NCI-H2227 (cell line): ENCODE measurements around the gene MINDY1.

Experiments used
- DNase-seq: peaks from one replicate; lab custom pipeline; 2025; ENCODE audit not compliant: unreplicated experiment; lab: John Stamatoyannopoulos, UW

Gene MINDY1

DNA sequence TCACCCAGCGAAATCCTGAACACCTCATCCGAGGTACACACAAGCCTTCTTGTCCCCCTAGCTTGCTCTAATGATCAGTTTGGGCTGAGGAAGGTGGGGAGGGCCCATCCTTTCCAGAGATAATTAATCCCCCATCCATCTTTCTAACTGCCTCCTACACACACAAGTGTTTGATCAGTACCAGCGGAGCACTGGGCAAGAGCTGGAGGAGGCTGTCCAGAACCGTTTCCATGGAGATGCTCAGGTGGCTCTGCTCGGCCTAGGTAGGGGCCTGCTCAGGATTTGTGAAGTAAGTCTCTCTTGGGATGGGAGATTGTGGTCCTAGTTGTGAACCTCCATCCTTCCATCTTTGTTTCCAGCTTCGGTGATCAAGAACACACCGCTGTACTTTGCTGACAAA lies 18.8 kb downstream of the MINDY1 start:
- DNase-seq = peak; percentile 14

DNA sequence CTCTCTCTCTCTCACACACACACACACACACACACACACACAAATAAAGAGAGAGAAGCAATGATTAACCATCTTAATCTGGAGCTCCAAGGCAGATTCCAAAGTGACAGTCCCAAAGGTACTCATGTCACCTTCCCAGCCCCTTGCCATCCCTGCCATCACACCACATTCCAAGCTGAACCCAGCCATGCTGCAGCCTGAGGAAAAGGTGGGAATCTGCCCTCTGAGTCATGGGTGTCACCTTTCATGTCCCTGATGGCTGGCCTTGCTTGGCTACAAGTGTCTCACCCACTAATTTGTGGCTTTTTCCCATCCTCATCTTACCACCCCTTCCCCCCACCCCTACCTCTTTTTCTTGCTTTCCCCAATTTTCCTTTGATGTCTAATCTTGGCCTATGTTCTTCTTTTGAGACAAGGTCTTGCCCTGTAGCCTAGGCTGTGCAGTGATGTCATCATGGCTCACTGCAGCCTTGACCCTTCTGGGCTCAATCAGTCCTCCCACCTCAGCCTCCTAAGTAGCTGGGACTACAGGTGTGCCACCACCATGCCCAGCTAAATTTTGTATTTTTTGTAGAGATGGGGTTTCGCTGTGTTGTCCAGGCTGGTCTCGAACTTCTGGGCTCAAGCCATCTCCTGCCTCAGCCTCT lies 21.4 kb downstream of the MINDY1 start:
- no peak for DNase-seq

DNA sequence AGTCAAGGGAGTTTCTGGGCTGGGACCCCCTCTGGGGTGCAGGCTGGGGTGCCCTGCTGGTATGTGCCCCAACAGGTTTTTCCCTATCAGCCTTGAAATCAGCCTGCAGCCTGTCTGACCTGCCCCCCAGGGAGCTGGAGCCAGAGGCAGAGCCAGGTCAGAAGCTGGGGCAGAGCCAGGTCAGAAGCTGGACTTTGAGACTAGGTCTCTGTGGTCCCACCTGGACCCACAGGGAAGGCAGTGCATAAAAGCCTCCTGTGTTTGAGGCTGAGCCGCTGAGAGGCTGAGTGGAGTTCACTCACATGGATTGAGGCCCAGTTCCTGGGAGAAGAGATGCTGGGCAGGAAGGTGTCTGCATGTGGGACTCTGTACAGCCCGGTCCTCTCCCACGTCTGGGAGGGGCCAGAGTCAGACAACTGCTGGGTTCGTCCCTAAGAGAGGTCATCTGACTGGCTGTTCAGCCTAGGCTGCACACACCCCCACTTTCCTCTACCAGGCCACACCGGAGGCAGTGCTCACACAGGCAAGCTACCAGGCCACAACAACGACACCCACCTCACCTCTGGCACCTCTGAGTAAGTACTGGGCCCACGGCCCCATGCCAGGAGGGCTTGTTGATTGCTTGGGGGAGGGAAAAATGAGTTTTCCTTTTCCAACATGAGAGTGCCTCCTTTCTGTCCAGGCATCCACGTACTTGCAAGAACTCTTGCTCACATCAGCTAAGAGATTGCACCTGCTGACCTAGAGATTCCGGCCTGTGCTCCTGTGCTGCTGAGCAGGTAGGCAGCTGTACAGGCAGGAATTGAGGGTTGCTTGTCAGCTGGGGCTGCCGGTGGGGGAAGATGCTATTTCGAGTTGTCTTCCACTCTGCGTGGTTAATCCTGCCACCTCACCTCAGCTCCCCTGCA lies 24.6 kb downstream of the MINDY1 start, which contains the start of gene ANXA9:
Gene ANXA9 (plus strand): TSS at position 488 of the 908 bp plus-strand sequence. CDS start 814 bp downstream, outside the sequence.
- DNase-seq = peak; percentile 26

DNA sequence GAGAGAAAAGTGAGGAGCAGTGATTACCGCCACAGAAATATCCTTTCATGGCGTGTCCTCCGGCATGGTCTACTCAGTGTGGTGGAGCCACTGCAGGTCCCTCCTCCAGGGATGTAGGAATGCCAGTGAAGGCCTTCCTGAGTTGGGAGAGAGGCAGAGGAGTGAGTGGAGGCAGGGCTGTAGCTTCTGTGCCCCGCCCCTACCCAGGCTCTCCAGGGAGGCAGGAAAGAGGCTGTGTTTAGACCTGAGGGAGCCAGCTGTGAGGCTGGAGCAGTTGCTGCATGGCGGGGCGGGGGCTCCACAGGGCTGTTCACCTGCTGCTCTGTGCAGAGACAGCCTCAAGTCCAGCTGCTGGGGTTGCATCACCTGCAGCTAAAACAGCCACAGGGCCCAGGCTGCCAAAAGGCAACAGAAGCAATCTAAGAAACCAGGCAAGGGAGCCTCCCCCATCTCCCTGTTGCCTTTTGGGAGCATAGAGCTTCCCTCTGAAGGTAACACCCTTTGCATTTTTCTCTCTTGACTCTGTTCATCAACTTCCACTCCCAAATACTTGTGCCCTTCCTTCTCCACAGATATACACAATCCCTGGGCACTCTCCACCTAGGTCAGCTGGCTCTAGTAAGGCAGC lies 25.4 kb downstream of the MINDY1 start:
- DNase-seq = peak; percentile 74

DNA sequence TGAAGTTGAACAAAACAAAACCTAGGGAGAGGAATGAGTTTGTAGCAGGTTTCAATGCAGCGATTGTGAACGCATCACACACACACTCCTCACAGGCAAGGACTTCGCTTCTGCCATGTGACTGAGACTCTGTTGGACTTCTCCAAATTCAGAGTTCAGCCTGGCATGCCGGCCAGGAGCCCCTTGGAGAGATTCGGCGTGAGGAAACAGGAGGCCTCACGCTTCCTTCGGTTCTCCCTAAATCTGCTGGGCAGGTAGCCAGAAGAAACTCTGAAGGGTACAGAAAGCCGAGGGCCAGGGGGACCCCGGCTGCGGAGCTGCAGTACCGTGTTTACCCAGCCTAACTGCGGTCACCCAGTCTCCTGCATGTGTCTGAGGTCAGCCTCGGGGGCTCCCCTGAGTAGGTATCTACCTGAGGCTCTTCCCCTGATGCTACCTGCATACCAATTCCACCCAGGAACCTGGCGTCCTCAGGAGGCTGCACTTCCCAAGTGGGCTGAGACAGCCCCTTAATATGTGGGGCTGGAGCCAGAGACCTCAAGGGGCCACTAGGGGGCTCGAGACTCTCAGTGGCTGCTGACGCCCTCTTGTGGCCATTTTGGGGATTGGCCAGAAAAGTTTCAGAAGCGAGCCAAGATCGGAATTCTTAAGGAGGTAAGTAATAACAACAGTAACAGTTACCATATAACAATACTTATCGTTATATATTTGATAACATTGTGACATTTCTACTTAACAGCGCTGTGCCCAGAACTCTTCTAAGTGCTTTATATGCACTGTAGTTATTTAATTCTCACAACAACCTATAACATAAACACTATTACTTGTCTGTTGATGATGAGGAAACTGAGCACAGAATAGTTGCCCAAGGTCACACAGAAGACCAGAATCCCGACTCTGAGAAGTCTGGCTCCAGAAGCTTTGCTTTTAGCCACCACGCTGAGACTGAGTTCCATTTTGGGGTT lies 27.3 kb downstream of the MINDY1 start:
- peak; percentile 94 for DNase-seq

DNA sequence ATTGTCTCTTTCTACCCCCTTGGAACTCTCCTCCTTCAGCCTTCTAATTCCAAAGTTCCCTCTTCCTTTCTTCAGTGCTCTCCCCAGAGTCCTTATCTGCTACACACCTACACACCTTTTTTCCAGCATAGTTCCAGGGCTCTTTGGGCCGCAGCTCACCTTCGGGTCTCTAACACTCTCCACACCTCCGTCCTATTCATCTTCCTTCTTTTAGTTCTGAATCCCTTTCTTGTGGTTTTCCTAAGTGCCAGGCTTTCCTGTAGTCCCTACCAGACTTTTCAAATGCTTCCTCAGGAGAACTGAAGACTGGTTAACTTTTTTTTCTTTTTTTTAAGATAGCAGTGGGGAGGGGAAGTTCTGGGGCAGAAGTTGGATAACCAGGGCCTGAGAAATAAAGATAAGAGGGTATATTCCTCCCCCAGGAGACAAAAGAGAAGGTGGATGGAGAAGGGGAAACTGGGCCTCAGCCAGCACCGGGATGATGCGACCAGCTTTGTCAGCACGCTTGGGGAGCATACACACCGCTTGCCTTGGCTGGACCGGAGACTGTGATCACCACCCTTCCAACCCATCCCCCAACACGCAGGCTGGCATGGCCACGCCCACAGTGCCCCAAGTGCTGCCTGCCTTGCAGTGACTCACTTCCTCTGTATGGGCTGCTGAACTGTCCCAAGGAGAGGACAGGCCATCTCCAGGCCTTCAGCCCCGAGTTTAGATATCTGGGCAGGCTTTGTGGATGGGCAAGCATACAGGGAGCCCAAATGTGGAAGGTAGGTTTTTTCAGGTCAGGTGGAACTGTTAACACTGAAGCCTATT lies 29.6 kb downstream of the MINDY1 start:
- DNase-seq = peak; percentile 27

DNA sequence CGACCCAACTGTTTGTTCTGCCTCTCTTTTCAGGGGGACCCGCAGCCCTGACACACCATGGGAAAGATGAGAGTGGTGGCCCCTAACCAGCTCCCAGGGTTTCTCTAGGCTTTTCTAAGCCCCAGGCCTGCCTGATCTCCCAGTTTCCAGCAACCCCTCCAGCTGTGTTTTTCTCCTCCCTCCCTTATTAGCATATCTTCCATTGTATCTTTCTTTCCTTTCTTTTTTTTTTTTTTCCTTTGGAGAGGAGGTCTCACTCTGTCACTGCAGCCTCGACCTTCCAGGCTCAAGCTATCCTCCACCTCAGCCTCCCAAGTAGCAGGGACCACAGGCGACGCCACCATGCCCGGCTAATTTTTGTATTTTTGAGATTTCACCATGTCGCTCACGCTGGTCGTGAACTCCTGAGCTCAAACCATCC lies 30.3 kb downstream of the MINDY1 start:
- no peak for DNase-seq

DNA sequence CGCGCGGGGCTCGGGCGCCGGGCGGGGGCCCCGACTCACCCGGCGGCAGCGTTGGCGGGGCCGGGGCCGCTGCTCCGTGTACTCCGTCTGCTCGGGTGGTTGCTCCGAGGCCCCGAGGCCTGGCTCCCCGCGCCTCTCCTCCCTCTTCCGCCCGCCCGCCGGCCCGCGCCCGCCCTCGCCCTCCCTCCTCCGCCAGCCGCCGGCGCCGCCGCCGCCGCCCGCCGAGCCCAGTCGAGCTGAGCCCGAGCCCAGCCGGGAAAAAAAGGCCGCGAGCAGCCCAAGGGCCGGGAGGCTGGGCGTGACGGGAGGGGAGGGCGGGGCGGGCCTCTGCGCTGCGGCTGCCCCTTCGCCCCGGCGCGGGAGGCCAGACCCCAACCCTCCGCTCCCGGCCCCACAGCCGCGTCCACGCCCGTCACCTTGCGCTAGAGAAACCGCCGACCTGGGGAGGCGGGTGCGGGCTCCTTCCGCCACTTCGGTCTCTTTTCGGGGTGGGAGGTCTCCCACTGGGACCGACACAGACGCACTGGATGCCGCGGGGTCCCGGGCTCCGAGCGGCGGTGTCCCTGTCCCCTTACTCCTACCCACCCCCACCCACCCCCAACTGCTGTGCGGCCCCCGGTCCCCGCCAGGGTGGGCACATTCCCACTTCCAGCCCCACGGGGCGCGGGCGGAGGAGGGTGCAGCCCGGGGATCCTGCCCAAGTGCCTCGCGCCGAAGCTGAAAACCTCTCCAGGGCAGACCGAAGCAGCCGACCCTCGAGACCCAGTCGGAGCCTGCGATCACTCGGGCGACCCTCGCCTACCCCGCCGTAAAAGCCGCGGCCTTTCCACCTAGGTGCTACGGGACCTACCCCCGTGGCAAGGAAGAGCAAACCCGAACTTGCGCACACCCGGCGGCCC lies 31.9 kb downstream of the MINDY1 start, which contains the start of gene CERS2:
Gene CERS2 (minus strand): TSS at position 256 of the 899 bp plus-strand sequence. CDS start 5,745 bp downstream, outside the sequence.
- peak; percentile 90 for DNase-seq

DNA sequence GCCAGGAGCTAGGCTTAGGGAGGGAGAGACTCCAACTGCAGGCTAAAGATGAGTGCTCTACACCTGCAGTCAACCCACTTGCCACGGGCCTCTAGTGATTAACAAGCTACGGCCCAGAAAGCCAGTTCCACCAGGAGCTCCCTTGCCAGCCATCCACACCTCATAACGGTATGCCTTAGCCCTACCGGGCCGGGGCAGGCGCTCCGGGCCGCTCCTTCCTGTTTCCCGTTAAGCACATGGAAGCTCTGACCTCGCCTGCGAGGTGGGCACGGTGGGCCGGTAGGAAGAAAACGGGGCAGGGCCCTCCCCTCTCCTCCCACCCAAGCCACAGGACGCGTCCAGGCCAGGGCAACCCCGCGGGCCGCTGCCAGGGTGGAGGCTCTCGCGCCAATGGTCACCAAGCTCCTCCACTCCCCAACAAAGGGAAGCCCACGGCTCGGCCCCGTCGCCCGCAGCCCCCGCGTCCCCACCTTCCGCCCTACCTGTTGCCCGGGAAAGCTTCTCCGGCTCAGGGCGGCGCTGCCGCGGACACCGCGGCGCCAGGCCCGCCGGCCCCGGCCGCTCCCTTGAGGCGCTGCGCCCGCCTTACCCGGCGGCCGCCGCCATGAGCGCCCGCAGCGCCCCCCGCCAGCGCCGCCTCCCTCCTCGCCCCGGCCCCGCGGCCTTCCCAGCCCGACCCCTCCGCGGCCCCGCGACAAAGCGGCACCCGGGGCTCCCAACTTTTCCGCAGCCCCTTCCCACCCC lies 32.7 kb downstream of the MINDY1 start:
- DNase-seq = peak; percentile 62

DNA sequence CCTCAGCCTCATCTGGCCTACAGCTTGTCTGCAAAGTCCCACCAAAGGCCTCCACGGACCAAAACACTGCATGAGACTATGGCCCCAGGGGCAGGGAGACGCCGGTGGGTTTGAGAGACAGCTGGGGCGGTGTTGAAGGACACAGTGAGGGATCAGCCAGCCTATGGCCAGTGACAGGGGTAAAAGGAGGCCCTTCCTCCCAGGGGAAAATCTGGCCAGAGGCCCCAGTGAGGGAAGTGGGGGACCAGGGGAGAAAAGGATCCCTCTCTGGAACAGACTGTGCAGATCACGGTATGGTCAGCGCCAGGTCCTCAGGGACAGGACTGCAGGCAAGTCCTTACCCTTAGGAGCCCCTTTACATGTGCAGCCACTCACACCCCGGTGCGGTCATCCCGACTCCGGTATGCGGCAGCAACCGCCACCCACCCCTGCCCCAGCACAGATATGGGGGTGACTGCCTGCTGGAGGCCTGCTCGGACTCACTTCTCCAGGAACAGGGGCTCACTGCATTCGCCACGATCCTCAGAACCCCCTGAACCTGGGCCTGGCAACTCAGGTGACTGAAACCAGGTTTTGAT lies 33.4 kb downstream of the MINDY1 start:
- DNase-seq = no peak

DNA sequence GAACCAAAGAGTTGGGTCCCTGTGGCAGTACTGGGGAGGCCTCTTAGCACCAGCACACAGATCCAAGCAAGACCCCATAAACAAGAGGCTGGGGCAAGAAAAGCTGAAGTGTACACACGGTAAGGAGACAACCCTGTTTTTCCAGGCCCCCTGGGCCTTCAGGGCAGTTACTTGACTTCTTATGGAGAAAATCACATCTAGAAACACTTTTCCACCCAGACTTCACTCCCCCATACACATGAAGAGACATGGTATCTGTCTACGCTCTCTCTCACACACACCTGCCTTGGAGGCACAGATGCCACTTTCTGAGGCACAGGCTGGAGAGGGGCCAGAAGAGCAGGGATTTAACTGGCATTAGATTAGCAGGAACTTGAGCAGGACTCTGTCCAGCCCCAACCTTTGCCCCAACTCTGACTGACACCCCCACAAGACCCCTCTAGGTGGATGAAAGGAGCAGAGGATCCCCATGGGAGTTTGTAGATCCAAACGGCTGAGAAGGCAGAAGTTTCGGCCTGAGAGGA lies 34.2 kb downstream of the MINDY1 start:
- DNase-seq = no peak

DNA sequence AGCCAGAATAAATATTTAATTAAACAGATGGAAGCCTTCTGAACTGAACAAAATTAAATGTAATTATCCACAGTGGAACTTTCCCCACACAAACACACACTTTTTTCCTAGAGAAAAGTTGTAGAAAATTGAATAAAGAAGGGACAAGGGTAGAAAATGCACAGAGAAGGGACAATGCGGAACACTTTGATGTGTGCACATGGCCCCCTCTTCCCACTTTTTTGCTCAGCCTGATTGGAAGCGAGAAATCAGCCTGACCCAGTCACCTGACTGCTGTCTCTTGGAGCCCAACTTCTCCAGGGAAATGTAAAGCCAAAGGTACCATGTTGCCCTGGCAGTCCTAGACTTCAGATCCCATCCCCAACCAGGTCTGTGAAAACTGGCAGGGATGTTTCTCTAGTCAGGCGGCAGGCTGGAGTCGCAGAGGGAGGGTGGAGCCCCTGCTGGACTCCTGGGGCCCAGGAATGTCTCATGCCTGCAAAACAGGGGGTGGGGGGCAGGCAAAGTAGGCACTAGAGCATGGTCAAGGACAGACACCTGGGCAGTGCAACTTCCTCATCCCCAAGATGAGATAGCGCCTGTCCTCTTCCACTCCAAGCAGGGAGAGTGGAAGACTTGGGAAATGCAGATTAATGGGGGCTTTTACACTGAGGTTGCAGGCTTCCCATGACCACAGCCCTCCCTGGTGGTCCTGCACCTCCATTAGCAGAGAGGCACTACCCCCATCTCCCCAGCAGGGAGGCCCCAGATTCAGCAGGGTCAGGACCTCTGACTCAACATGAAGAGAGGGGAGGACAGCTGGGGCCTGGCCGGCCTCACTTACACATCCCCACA lies 34.9 kb downstream of the MINDY1 start:
- no peak for DNase-seq

DNA sequence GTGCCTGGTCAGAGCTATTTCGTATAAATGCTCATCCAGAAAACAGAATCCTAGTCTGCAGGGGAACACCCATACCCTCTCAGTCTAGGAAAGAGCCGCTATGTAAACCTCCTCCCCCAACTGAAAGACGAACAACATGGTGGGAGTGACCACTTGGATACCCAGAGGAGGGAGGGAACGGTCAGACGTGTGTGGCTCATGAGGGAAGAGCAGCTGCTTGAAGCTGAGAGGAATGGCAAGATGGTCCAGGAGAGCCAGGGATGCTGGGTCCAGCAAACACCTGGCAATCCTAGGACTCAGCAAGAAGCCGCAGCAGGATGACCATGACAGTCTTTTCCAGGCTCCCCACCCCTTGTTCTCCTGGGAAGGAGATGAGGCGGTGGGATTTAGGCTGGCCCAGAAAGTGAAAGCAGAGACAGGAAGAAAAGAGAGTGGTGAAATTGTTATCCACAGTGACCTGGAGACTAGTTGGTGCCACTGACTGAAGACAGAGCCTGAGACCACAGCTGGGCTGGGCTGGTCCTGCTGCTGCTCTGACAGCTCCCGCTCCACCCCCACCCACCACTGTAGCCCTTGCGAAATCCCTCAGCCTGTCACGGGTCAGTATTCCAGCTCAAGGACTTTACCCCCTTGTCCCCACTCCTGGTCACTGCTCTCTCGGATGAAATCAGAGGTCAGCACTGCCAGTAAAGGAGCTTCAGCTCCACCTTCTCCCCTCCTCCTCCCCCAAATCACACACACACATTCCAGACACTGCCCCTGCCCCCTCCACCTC lies 35.7 kb downstream of the MINDY1 start:
- peak; percentile 57 for DNase-seq

DNA sequence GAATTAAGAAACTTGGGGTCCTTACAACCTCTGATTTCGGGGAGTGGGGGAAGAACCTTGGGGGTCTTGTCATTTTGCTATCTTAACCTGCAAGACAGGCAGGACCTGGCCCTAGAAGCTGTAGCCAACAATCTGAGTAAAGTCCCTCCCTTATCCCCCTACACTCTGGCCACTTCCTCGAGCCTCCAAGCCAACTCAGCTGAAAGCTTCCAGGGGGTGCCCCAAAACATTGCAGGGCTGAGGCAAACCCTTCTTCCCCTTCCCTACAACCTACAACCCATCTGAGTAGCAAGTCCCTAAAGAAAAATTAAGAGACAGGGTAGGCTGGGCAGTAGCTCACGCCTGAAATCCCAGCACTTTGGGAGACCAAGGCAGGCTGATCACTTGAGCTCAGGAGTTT lies 37.1 kb downstream of the MINDY1 start:
- no peak for DNase-seq

DNA sequence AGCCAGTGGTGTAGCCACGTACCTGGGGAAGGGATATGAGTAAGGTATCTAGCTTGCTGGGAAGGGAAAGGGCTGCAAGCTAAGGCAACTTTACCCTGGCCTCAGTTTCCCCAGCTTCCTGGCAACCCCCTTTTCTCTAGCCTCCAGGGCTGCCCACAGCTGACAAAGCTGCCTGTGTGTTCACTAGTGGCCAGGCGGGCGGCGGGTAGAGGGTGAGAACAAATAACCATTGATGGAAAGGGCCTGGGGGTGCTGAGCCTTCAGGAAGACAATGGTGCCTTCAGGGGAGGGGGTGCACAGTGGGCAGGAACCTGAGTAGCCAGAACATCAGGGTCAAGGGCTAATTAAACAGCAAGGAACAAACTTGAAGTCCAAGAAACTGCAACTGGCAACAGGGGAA lies 38.2 kb downstream of the MINDY1 start:
- DNase-seq = no peak

DNA sequence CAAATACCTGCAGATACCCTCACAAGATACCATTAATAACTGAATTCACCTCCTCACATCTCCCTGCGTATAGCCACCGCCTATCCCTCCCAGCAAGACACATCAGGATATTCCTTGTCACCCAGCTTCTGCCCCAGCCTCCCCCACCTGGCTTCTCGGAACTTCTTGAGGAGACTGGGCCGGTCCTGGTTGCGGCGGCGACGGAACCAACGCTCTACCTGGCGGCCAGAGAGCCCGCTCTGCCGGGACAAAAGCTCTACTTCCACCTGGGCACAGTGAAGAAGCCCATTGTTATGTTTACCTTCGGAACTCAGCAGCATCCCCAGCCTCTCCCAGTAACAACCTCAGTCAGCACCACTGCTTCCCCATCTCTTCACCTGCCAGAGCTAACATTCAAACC lies 38.8 kb downstream of the MINDY1 start:
- DNase-seq = no peak
